Thyroid gland (tissue), 4 donors: Measurements from ENCODE around the gene MAP1LC3A. TPM values are rescaled to one million over a fixed set of nuclear protein-coding genes. Genes with fewer than 3 reads are reported as not detected.

ENCODE experiments used
- DNase-seq, 2 donors: peaks; one replicate each; pipeline ENCODE4 v3.0.0-alpha.2; 2019
- H3K27ac ChIP-seq, 3 donors: fragments of 200-600 bp; sonication (generic); 1 replicate in 2 of 3; 2 replicates in 1 of 3; pipeline ENCODE4 v1.5.1; 2016 to 2019; ENCODE audit warnings: mild to moderate bottlenecking in 1 of 3, moderate library complexity in 1 of 3
- H3K27me3 ChIP-seq: fragments of 200-600 bp; sonication (generic); one replicate; pipeline ENCODE4 v1.5.1; 2019
- H3K36me3 ChIP-seq, 2 donors: fragments of 200-600 bp; sonication (generic); one replicate each; pipeline ENCODE4 v1.5.1; 2016 to 2019
- H3K4me1 ChIP-seq, 2 donors: fragments of 200-600 bp; sonication (generic); one replicate each; pipeline ENCODE4 v1.5.1; 2017 to 2019
- H3K4me3 ChIP-seq, 3 donors: fragments of 200-600 bp; sonication (generic); replicated peaks in 1 of 3; 1 replicate in 2 of 3; 2 replicates in 1 of 3; pipeline ENCODE4 v1.5.1; 2016; ENCODE audit warnings: mild to moderate bottlenecking in 1 of 3
- H3K9me3 ChIP-seq: fragments of 200-600 bp; sonication (generic); one replicate; pipeline ENCODE4 v1.5.1; 2017
- POLR2A ChIP-seq, 2 donors: fragments of 450-650 bp; IDR thresholded peaks; one replicate each; pipeline ENCODE4 v1.6.1; 2017; ENCODE audit warnings: antibody characterized with exemption in 2 of 2, mild to moderate bottlenecking in 2 of 2, moderate library complexity in 1 of 2
- WGBS, 2 donors: methylation state at CpG; one replicate each; pipeline ENCODE4 v1.1.5; 2017; 5-methylcytosine and 5-hydroxymethylcytosine counted together
- intact Hi-C: fragments of 100-400 bp; cut with DNase I; formaldehyde crosslinking; loops from one replicate; pipeline ENCODE4 v1.15.1; 2023
- total RNA-seq, 4 donors: library from RNA; depleted of rRNA; stranded (reverse); fragments of >200 nt; gene quantifications; one replicate each; pipeline ENCODE4 v1.2.3, GENCODE V29; 2016
- TF ChIP-seq, protein P1 (sequence below), 6 experiments: fragments of 200-600 bp in 3 of 6; fragments of 450-650 bp in 3 of 6; sonication (generic) in 3 of 6; IDR thresholded peaks; one replicate each; pipeline ENCODE4 v1.5.1; 2016 to 2019; ENCODE audit warnings: antibody characterized with exemption in 6 of 6, mild to moderate bottlenecking in 2 of 6, inconsistent platforms in 1 of 6, moderate library complexity in 1 of 6

MAP1LC3A gene
- total RNA-seq, 4 donors from 2014 or later: 119 to 163 (median 130) TPM

DNA sequence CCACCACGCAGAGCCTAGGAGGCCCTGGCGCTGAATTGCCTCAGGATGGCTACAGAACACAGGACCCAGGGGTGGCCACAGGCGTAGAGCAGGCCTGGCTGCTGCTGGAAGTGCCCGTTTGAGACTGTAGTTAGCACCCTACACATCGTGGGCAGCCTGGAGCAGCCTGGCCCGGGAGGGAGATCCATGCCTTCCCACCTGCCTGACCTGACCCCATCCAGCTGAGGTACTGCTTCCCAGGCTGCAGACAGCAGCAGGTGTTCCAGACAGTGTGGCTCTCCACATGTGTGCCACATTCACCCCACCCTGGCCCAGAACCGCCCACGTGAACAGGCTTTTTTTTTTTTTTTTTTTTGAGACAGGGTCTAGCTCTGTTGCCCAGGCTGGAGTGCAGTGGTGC, 20.9 kb upstream of the MAP1LC3A start:
- Histone ChIP-seq H3K4me1 (no peaks in the 10 kb centered on the region), H3K27ac (no peak overlapping the region), H3K9me3 (no peaks in the 10 kb centered on the region), H3K27me3 (no peaks in the 10 kb centered on the region), H3K4me3 (no peak overlapping the region), H3K36me3 (peaks cover 69 to 74% of the 10 kb centered on the region in 2 donors)
- TF ChIP-seq, protein P1, sequence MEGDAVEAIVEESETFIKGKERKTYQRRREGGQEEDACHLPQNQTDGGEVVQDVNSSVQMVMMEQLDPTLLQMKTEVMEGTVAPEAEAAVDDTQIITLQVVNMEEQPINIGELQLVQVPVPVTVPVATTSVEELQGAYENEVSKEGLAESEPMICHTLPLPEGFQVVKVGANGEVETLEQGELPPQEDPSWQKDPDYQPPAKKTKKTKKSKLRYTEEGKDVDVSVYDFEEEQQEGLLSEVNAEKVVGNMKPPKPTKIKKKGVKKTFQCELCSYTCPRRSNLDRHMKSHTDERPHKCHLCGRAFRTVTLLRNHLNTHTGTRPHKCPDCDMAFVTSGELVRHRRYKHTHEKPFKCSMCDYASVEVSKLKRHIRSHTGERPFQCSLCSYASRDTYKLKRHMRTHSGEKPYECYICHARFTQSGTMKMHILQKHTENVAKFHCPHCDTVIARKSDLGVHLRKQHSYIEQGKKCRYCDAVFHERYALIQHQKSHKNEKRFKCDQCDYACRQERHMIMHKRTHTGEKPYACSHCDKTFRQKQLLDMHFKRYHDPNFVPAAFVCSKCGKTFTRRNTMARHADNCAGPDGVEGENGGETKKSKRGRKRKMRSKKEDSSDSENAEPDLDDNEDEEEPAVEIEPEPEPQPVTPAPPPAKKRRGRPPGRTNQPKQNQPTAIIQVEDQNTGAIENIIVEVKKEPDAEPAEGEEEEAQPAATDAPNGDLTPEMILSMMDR (IDR thresholded peaks at IDR 0.05): no peak
- no peak for TF ChIP-seq POLR2A (IDR thresholded peaks at IDR 0.05)
- intact Hi-C loops: loop anchor here (10.0 kb wide), 1 partner anchor 223 kb away; no protein-coding TSS in a partner anchor
- 87 to 91% methylated on average over 8 of the region's 8 CpGs for WGBS, 2 donors
- no peak for DNase-seq

DNA sequence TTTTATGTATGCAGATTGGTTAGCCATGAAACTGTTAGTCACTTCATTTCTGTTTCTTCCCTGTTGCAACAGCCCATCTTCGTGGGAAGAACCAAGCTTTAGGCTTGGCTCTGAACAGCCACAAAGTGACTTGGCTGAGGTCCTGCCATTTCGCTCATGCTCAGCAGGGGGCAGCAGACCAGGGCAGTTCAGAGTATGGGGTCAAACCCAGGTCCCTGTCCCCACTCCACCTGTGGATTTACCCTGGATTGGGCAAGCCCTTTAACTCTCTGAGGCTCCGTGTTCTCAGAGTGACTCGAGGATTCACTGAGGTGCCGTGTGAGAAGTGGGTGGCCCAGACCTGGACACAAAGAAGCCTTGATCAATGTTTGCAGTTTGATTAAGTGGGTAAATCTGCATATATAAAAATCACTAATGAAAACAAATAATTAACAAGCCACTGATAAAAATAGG, 19.8 kb upstream of the MAP1LC3A start:
- intact Hi-C loops: loop anchor here (10.0 kb wide), 1 partner anchor 224 kb away; no protein-coding TSS in a partner anchor
- Histone ChIP-seq H3K9me3 (no peaks in the 10 kb centered on the region), H3K27me3 (no peaks in the 10 kb centered on the region), H3K27ac (no peak overlapping the region), H3K36me3 (peaks cover 59 to 67% of the 10 kb centered on the region in 2 donors), H3K4me3 (no peak overlapping the region), H3K4me1 (no peaks in the 10 kb centered on the region)
- peak; percentile 40 to 47 for DNase-seq
- WGBS, 2 donors: 52 to 60% methylated on average over 5 of the region's 5 CpGs
- TF ChIP-seq POLR2A (IDR thresholded peaks at IDR 0.05): no peak
- TF ChIP-seq, protein P1 (IDR thresholded peaks at IDR 0.05): peak; percentile 26 to 78 (median 60)

DNA sequence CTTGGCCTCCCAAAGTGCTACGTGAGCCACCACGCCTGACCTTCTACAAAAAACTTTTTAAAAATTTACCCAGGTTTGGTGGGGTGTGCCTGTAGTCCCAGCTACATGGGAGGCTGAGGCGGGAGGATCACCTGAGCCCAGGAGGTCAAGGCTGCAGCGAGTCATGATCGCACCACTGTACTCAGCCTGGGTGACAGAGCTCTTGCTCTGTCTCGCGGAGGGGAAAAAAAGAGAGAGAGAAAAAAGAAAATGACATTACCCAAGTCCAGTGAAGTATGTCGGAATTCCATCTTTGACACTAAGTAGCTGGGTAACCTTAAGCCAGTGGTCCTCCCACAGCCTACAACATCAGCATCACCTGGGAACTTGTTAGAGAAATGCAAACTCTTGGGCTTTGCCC, 18.8 kb upstream of the MAP1LC3A start:
- intact Hi-C loops: loop anchor here (10.0 kb wide), 1 partner anchor 225 kb away; no protein-coding TSS in a partner anchor
- 96 to 97% methylated on average over 8 of the region's 8 CpGs for WGBS, 2 donors
- Histone ChIP-seq H3K4me3 (no peak overlapping the region), H3K27me3 (no peaks in the 10 kb centered on the region), H3K27ac (no peak overlapping the region), H3K9me3 (no peaks in the 10 kb centered on the region), H3K4me1 (no peaks in the 10 kb centered on the region), H3K36me3 (peaks cover 48 to 58% of the 10 kb centered on the region in 2 donors)
- no peak for DNase-seq
- no peak for TF ChIP-seq POLR2A (IDR thresholded peaks at IDR 0.05)
- TF ChIP-seq, protein P1 (IDR thresholded peaks at IDR 0.05): no peak

DNA sequence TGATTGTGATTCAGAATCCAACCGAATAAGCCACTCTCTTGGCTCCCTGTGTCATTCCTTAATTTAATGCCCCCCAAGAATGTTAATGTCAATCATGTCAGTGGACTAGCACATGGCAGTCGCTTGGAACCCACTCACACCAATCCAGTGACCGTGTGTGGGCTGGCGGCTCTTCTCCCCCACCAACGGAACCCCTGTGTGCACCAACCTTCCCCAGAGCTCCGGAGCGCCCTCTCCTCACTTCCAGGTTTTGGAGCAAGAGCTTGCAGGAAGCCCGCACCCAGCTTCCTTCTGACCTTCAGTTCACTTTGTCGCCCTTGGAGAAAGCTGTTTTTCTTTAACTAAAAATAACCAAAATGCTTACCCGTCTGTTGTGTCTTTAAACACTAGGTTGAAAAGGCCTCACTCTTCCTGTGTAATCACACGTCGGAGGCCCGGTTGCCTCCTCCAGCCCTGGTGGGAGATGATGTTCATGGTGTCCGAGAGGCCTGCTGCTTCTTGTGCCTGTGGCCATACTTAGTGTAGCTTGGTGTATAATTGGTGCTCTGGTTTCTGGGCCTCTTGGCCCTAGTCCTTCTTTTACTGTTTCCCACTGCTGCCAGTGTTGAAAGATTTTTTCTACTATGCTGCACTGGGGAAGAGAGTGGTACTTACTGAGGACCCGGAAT, 17.8 kb upstream of the MAP1LC3A start:
- DNase-seq: no peak
- intact Hi-C loops: no loop called here
- H3K4me1 ChIP-seq: no peaks in the 10 kb centered on the region
- 85 to 90% methylated on average over 15 of the region's 15 CpGs for WGBS, 2 donors
- H3K36me3 ChIP-seq: peaks cover 39 to 48% of the 10 kb centered on the region in 2 donors
- no peaks in the 10 kb centered on the region for H3K27me3 ChIP-seq
- H3K4me3 ChIP-seq: no peak overlapping the region
- H3K27ac ChIP-seq: no peak overlapping the region
- no peak for TF ChIP-seq POLR2A (IDR thresholded peaks at IDR 0.05)
- TF ChIP-seq, protein P1 (IDR thresholded peaks at IDR 0.05): no peak
- no peaks in the 10 kb centered on the region for H3K9me3 ChIP-seq

DNA sequence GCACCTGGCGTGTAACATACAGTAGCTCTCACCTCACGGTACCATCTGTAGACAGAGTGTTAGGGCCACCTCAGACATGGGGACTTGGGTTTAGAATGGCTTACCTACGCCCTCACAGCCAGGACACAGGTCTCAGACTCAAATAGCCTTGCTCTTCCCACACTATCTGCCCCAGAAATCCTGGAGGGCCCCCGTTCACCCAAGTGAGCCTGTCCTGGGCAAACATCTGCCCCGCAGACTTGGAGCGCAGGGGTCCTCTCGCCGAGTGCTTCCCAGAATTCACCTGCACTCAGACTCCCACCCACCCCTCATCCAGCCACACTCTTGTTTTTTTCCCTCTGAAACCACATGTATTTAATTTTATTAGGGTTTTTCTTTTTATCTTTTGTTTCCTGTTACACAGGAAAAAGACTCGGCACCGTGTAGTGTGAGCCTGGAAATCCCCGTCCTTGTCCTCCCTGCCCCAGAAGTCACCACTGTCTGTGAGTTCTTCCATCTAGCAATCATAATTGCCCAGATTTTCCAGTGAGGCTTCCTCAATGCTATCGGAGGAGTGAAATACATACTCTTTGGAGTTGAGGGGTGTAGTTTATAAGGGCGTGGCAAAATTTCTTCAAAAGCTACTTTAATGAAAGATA, 17.1 kb upstream of the MAP1LC3A start:
- WGBS, 2 donors: 83 to 86% methylated on average over 12 to 13 of the region's 13 CpGs
- intact Hi-C loops: no loop called here

More for the DNA sequence above, 17.1 kb upstream of the MAP1LC3A start:
- H3K4me1 ChIP-seq: no peaks in the 10 kb centered on the region
- no peak for DNase-seq
- H3K4me3 ChIP-seq: no peak overlapping the region
- H3K36me3 ChIP-seq: peaks cover 32 to 42% of the 10 kb centered on the region in 2 donors
- H3K27me3 ChIP-seq: no peaks in the 10 kb centered on the region
- H3K9me3 ChIP-seq: no peaks in the 10 kb centered on the region
- H3K27ac ChIP-seq: no peak overlapping the region
- TF ChIP-seq, protein P1 (IDR thresholded peaks at IDR 0.05): no peak
- TF ChIP-seq POLR2A (IDR thresholded peaks at IDR 0.05): no peak
